IPS-18a (cell line): ENCODE measurements around the gene GFER.
"Not testable (repeated sequence)": the region's sequence is repeated elsewhere in the genome, so short reads cannot be mapped to it uniquely, and the experiment has no call there.

ENCODE experiments used
- H3K27ac ChIP-seq: one replicate; pipeline ENCODE4 v1.5.1; 2013; ENCODE audit warnings: low read length
- H3K27me3 ChIP-seq: one replicate; pipeline ENCODE4 v1.6.1; 2013; ENCODE audit warnings: mild to moderate bottlenecking, low read length; ENCODE audit not compliant: control insufficient read depth, insufficient read depth
- H3K36me3 ChIP-seq: one replicate; pipeline ENCODE4 v1.6.1; 2013; ENCODE audit warnings: low read depth, low read length; ENCODE audit not compliant: control insufficient read depth
- H3K4me1 ChIP-seq: one replicate; pipeline ENCODE4 v1.6.1; 2013; ENCODE audit warnings: low read depth, low read length; ENCODE audit not compliant: control insufficient read depth
- H3K4me3 ChIP-seq: one replicate; pipeline ENCODE4 v1.5.1; 2013; ENCODE audit warnings: low read length
- H3K9ac ChIP-seq: one replicate; pipeline ENCODE4 v1.6.1; 2013; ENCODE audit warnings: mild to moderate bottlenecking, low read length, moderate library complexity
- H3K9me3 ChIP-seq: one replicate; pipeline ENCODE4 v1.6.1; 2013; ENCODE audit warnings: low read depth, low read length; ENCODE audit not compliant: control insufficient read depth

GFER gene

GRCh38 chr16:1944612-1945199, 39.3 kb upstream of the GFER start:
- no peaks in the 10 kb centered on the region for H3K27me3 ChIP-seq
- no peaks in the 10 kb centered on the region for H3K4me1 ChIP-seq
- peaks cover 3% of the 10 kb centered on the region for H3K36me3 ChIP-seq
- no peak overlapping the region for H3K27ac ChIP-seq
- no peak overlapping the region for H3K4me3 ChIP-seq
- H3K9ac ChIP-seq = no peak overlapping the region
- no peaks in the 10 kb centered on the region for H3K9me3 ChIP-seq

DNA sequence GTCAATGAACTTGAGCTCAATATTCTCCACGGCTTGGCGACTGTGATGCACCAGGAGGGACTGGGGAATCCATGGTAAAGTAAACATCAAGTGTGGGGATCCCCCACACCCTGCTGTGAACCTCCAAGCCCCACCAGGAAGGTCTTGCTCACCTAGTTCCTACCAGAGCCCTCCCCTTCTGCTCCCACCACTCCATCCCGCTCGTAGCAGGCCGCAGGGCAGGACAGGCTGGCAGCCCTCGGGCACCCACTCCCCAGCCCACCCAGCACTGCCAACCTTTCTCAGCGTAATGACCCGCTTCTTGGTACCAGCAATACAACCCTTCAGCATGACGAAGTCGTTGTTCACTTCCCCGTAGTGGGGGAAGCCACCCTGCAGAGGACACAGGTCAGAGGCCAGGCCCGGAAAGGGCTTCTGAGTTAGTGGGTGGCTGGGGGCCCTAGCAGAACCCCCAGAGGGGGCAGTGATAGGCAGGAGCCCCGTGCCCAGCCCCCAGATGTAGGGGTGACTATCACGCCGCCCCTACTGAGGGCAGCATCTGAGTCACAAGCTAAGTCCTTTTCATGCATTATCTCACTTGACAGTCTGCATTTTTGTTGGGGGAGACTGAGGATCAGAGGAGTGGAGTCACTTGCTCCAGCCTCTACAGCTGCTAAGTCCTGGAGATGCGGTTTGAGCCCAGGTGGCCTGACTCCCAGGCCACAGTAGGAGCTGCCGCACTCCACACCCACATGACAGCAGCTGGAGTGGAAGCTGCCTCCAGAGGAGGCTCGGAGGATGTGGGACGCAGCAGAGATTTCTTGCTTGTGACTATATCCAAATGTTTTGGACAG, 38.2 kb upstream of the GFER start:
- Histone ChIP-seq H3K27me3 (no peaks in the 10 kb centered on the region), H3K9me3 (no peaks in the 10 kb centered on the region), H3K4me3 (no peak overlapping the region), H3K27ac (no peak overlapping the region), H3K9ac (no peak overlapping the region), H3K36me3 (peaks cover 2% of the 10 kb centered on the region), H3K4me1 (no peaks in the 10 kb centered on the region)

DNA sequence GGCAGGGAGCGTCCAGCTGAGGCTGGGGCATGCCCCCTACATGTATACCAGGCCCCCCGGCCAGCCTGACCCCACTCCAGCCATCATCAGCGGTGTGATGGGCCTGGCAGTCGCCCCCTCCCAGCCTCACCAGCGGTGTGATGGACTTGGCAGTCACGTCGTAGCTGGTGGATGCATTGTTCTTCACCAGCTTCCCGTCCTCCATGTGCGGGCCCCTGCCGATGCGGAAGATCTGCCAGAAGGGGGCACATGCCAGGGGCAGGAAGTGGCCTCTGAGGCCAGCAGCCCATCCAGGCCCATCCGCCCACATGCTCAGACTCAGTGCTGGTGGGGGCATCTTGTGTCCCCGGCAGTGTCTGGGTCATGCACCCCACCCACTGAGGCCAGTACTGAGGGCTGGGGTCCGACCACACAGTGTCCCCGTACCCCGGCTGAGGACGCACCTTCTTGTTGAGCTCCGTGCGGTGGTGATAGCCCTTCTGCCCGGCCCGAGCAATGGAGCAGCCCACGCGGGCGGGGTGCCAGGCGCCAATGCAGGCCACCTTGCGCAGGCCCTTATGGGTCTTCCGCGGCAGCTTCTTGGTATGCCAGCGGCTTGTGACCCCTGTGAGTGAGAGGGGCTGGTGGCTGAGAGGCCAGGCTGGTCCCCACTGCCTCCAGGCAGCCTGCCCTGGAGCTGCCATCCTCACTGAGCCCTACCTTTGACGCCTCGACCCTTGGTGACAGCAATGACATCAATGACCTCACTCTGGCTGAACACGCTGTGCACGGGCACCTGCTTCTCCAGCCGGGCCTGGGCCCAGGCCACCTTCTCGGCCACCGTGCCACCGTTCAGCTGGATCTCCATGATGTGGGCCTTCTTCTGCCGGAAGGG, 37.3 kb upstream of the GFER start:
- H3K4me3 ChIP-seq = no peak overlapping the region
- H3K27me3 ChIP-seq = no peaks in the 10 kb centered on the region
- no peaks in the 10 kb centered on the region for H3K36me3 ChIP-seq
- no peak overlapping the region for H3K27ac ChIP-seq
- H3K9ac ChIP-seq = no peak overlapping the region
- H3K9me3 ChIP-seq = no peaks in the 10 kb centered on the region
- no peaks in the 10 kb centered on the region for H3K4me1 ChIP-seq

- H3K4me3 ChIP-seq = no peak overlapping the region
- no peaks in the 10 kb centered on the region for H3K9me3 ChIP-seq
- H3K36me3 ChIP-seq = no peaks in the 10 kb centered on the region
- no peak overlapping the region for H3K27ac ChIP-seq
- H3K27me3 ChIP-seq = no peaks in the 10 kb centered on the region
- no peaks in the 10 kb centered on the region for H3K4me1 ChIP-seq
- no peak overlapping the region for H3K9ac ChIP-seq
Observed at GRCh38 chr16:1947369-1947670, 36.7 kb upstream of the GFER start.

DNA sequence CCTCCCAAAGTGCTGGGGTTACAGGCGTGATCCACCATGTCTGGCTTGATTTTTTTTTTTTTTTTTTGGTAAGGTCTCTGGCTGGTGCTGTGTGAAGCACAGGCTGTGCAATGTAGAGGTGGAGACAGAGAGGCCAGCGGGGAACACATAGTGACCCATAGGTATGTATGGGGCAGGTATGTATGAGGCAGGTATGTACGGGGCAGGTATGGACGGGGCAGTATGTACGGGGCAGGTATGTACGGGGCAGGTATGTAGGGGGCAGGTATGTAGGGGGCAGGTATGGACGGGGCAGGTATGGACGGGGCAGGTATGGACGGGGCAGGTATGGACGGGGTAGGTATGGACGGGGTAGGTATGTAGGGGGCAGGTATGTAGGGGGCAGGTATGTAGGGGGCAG, 34.5 kb upstream of the GFER start:
- H3K36me3 ChIP-seq = no peaks in the 10 kb centered on the region

GRCh38 chr16:1950047-1950446, 33.9 kb upstream of the GFER start:
- H3K4me1 ChIP-seq = no peaks in the 10 kb centered on the region
- no peaks in the 10 kb centered on the region for H3K36me3 ChIP-seq
- H3K9me3 ChIP-seq = no peaks in the 10 kb centered on the region
- H3K27me3 ChIP-seq = no peaks in the 10 kb centered on the region
- no peak overlapping the region for H3K27ac ChIP-seq
- H3K4me3 ChIP-seq = no peak overlapping the region
- H3K9ac ChIP-seq = no peak overlapping the region

More for the DNA sequence above, 34.5 kb upstream of the GFER start:
- Histone ChIP-seq H3K9me3 (no peaks in the 10 kb centered on the region), H3K27ac (no peak overlapping the region), H3K27me3 (no peaks in the 10 kb centered on the region), H3K4me3 (no peak overlapping the region), H3K9ac (no peak overlapping the region), H3K4me1 (no peaks in the 10 kb centered on the region)

- no peak overlapping the region for H3K9ac ChIP-seq
- no peaks in the 10 kb centered on the region for H3K4me1 ChIP-seq
- H3K27me3 ChIP-seq = no peaks in the 10 kb centered on the region
- H3K9me3 ChIP-seq = no peaks in the 10 kb centered on the region
- H3K27ac ChIP-seq = no peak overlapping the region
- no peaks in the 10 kb centered on the region for H3K36me3 ChIP-seq
- no peak overlapping the region for H3K4me3 ChIP-seq
Observed at GRCh38 chr16:1950559-1950958, 33.4 kb upstream of the GFER start.

GRCh38 chr16:1953734-1954133, 30.3 kb upstream of the GFER start:
- no peaks in the 10 kb centered on the region for H3K27me3 ChIP-seq
- H3K36me3 ChIP-seq = no peaks in the 10 kb centered on the region
- H3K9ac ChIP-seq = no peak overlapping the region
- H3K9me3 ChIP-seq = no peaks in the 10 kb centered on the region
- H3K27ac ChIP-seq = no peak overlapping the region
- H3K4me1 ChIP-seq = no peaks in the 10 kb centered on the region
- no peak overlapping the region for H3K4me3 ChIP-seq

DNA sequence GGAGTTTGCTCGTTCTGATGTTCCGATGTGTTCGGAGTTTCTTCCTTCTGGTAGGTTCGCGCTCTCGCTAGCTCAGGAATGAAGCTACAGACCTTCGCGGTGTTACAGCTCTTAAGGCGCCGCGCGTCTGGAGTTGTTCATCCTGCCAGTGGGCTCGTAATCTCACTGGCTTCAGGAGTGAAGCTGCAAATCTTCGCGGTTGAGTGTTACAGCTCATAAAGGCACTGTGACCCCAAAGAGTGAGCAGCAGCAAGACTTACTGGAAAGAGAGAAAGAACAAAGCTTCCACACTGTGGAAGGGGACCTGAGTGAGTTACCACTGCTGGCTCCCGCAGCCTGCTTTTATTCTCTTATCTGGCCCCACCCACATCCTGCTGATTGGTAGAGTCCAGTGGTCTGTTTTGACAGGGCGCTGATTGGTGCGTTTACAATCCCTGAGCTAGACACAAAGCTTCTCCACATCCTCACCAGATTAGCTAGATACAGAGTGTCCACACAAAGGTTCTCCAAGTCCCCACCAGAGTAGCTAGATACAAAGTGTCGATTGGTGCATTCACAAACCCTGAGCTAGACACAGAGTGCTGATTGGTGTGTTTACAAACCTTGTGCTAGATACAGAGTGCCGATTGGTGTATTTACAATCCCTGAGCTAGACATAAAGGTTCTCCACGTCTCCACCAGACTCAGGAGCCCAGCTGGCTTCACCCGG, 26.4 kb upstream of the GFER start:
- H3K4me1 ChIP-seq, H3K27ac ChIP-seq, H3K4me3 ChIP-seq, H3K27me3 ChIP-seq, H3K9ac ChIP-seq, H3K9me3 ChIP-seq: not testable (repeated sequence)
- H3K36me3 ChIP-seq = peaks cover 15% of the 10 kb centered on the region

DNA sequence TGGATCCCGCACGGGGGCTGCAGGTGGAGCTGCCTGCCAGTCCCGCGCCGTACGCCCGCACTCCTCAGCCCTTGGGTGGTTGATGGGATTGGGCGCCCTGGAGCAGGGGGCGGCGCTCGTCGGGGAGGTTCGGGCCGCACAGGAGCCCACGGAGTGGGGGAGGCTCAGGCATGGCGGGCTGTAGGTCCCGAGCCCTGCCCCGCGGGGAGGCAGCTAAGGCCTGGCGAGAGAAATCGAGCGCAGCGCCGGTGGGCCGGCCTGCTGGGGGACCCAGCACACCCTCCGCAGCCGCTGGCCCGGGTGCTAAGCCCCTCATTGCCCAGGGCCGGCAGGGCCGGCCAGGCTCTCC, 25.9 kb upstream of the GFER start:
- H3K4me1 ChIP-seq = peaks cover 10% of the 10 kb centered on the region
- H3K4me3 ChIP-seq, H3K27ac ChIP-seq, H3K27me3 ChIP-seq, H3K9ac ChIP-seq, H3K9me3 ChIP-seq: not testable (repeated sequence)
- H3K36me3 ChIP-seq = peaks cover 20% of the 10 kb centered on the region

DNA sequence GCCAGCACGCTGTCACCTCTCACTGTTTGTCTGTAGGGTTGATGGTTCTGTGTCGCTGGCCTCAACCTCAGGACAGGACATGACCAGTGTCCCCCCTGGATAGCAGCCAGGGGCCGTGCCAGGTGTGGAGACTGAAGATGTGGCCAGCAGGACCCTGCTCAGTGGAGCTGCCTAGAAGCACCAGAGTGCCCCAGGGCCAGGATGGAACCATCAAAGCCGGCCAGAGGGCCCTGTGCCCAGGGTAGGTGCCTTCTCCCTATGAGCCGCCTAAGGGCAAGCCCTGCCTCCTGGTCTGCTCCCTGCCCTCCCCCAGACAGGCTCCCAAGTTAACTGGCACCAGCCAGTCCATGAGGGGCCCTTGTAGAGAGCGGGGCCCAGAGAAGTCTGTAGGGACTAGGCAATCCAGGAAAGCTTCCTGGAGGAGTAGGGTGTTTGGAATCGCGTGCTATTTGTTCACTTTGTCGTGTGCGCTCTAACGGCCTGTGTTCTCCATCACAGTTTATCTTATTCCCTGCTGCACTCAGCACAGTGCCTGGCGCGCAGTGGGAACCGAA, 25.2 kb upstream of the GFER start:
- Histone ChIP-seq H3K4me1 (peaks cover 10% of the 10 kb centered on the region), H3K9me3 (no peaks in the 10 kb centered on the region), H3K4me3 (peak overlapping the region; percentile 83), H3K9ac (no peak overlapping the region), H3K27ac (no peak overlapping the region), H3K27me3 (no peaks in the 10 kb centered on the region), H3K36me3 (peaks cover 27% of the 10 kb centered on the region)
